K562 (cell line): ENCODE measurements around the gene CSF1. TPM values are rescaled to one million over a fixed set of nuclear protein-coding genes. Genes with fewer than 3 reads are reported as not detected.

ENCODE experiments used
- ARID1B ChIP-seq: fragments of 450-650 bp; IDR thresholded peaks from 2 replicates; pipeline ENCODE4 v1.6.1; 2016; ENCODE audit warnings: antibody characterized with exemption, mild to moderate bottlenecking, inconsistent platforms
- CCAR2 ChIP-seq: fragments of 200-400 bp; formaldehyde crosslinking; IDR thresholded peaks from 2 replicates; pipeline ENCODE4 v1.6.1; 2017; ENCODE audit warnings: mild to moderate bottlenecking, low read depth, low read length
- ELF1 ChIP-seq: fragments of 200-800 bp; sonication (Bioruptor generic); IDR thresholded peaks from 2 replicates; pipeline ENCODE4 v1.6.1; 2016; ENCODE audit warnings: missing genetic modification characterization, missing compliant biosample characterization
- EP300 ChIP-seq: IDR thresholded peaks from 2 replicates; pipeline ENCODE4 v1.6.1; 2012; ENCODE audit warnings: low read length, improper control_type of control experiment
- ETS1 ChIP-seq: conservative IDR thresholded peaks from 2 replicates; pipeline ENCODE4 v1.6.1; 2011; ENCODE audit warnings: low read depth, mild to moderate bottlenecking, low read length; ENCODE audit not compliant: control insufficient read depth
- HNRNPLL ChIP-seq: fragments of 200-400 bp; formaldehyde crosslinking; IDR thresholded peaks from 2 replicates; pipeline ENCODE4 v1.6.1; 2017; ENCODE audit warnings: low read length, low read depth, mild to moderate bottlenecking; ENCODE audit not compliant: poor library complexity, severe bottlenecking
- HSF4 ChIP-seq: fragments of 250-450 bp; sonication (Bioruptor Pico); IDR thresholded peaks from 2 replicates; pipeline ENCODE4 v2.1.2; 2022; ENCODE audit warnings: mild to moderate bottlenecking, moderate library complexity, borderline replicate concordance
- KAT8 ChIP-seq: fragments of 450-650 bp; IDR thresholded peaks from 2 replicates; pipeline ENCODE4 v1.6.1; 2016; ENCODE audit warnings: low read depth, mild to moderate bottlenecking
- SNIP1 ChIP-seq: fragments of 450-650 bp; IDR thresholded peaks from 2 replicates; pipeline ENCODE4 v1.7.1; 2017; ENCODE audit warnings: low read depth, mild to moderate bottlenecking
- WHSC1 ChIP-seq: IDR thresholded peaks from one replicate; pipeline ENCODE4 v1.6.1; 2012; ENCODE audit warnings: low read length, control low read depth, inconsistent platforms
- ZNF140 ChIP-seq: fragments of 250-450 bp; sonication (Bioruptor Pico); IDR thresholded peaks from 2 replicates; pipeline ENCODE4 v1.8.0; 2021; ENCODE audit warnings: moderate library complexity, mild to moderate bottlenecking, inconsistent platforms
- ZNF764 ChIP-seq: fragments of 250-450 bp; sonication (Bioruptor Pico); IDR thresholded peaks from 2 replicates; pipeline ENCODE4 v1.4.0; 2020; ENCODE audit warnings: low read depth, mild to moderate bottlenecking, moderate library complexity
- polyA plus RNA-seq, 8 experiments: library from polyadenylated mRNA; depleted of rRNA in 4 of 8; stranded (reverse) in 5 of 8; unstranded in 3 of 8; fragments of >200 nt; fragmentation: Nextera tagmentation in 2 of 8; fragmentation: Illumina TruSeq in 1 of 8; extraction: Ambion mirVana in 2 of 8; extraction: Trizol in 1 of 8; gene quantifications; 2 replicates each; pipeline versions ENCODE4 v1.2.1 to v1.2.3, GENCODE V29; 2011 to 2014; ENCODE audit warnings: inconsistent platforms in 1 of 8, missing spikeins in 1 of 8
- total RNA-seq, 7 experiments: library from RNA; depleted of rRNA in 6 of 7; stranded (reverse); fragments of >200 nt in 6 of 7; fragmentation: Illumina TruSeq in 2 of 7; extraction: Trizol in 2 of 7; gene quantifications; 2 replicates each; pipeline versions ENCODE4 v1.2.1 to v1.2.3, GENCODE V29; 2011 to 2021; ENCODE audit warnings: low replicate concordance in 1 of 7
- TF ChIP-seq, protein P1 (sequence below): fragments of 250-450 bp; sonication (Bioruptor Pico); IDR thresholded peaks from 2 replicates; pipeline ENCODE4 v1.6.1; 2021; ENCODE audit warnings: mild to moderate bottlenecking
- TF ChIP-seq, protein P2 (sequence below): sonication (generic); formaldehyde crosslinking; IDR thresholded peaks from 2 replicates; pipeline ENCODE4 v1.8.1; 2023; ENCODE audit warnings: mild to moderate bottlenecking, missing genetic modification reagents
- TF ChIP-seq, protein P3 (sequence below): sonication (generic); formaldehyde crosslinking; IDR thresholded peaks from 2 replicates; pipeline ENCODE4 v1.8.1; 2022; ENCODE audit warnings: missing genetic modification reagents
- TF ChIP-seq, protein P4 (sequence below): IDR thresholded peaks from 2 replicates; pipeline ENCODE4 v1.6.1; 2016; ENCODE audit warnings: missing genetic modification characterization, missing compliant biosample characterization
- TF ChIP-seq, protein P5 (sequence below): fragments of 450-650 bp; formaldehyde crosslinking; IDR thresholded peaks from 2 replicates; pipeline ENCODE4 v1.4.0; 2020; ENCODE audit warnings: mild to moderate bottlenecking, moderate library complexity

CSF1 gene
- total and polyA plus RNA-seq, 9 of the 15 experiments (the other 6 are each of a cell fraction or from before 2014, with no cell fraction given): 0.18 to 11.8 (median 2.8) TPM

GRCh38 chr1:109917768-109918606 lies 7.3 kb downstream of the CSF1 start (continued):
- no peak for TF ChIP-seq ETS1
- no peak for TF ChIP-seq ZNF764
- TF ChIP-seq, protein P1, sequence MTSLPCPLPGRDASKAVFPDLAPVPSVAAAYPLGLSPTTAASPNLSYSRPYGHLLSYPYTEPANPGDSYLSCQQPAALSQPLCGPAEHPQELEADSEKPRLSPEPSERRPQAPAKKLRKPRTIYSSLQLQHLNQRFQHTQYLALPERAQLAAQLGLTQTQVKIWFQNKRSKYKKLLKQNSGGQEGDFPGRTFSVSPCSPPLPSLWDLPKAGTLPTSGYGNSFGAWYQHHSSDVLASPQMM: no peak
- TF ChIP-seq, protein P2, sequence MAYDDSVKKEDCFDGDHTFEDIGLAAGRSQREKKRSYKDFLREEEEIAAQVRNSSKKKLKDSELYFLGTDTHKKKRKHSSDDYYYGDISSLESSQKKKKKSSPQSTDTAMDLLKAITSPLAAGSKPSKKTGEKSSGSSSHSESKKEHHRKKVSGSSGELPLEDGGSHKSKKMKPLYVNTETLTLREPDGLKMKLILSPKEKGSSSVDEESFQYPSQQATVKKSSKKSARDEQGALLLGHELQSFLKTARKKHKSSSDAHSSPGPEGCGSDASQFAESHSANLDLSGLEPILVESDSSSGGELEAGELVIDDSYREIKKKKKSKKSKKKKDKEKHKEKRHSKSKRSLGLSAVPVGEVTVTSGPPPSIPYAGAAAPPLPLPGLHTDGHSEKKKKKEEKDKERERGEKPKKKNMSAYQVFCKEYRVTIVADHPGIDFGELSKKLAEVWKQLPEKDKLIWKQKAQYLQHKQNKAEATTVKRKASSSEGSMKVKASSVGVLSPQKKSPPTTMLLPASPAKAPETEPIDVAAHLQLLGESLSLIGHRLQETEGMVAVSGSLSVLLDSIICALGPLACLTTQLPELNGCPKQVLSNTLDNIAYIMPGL: no peak
- TF ChIP-seq SNIP1: no peak
- no peak for TF ChIP-seq HNRNPLL
- no peak for TF ChIP-seq ZNF140 (CRISPR knock-in tag)
- no peak for TF ChIP-seq ELF1 (tag)
- TF ChIP-seq WHSC1: no peak
- TF ChIP-seq CCAR2: no peak
- TF ChIP-seq HSF4 (CRISPR knock-in tag): no peak
- TF ChIP-seq KAT8: no peak
- TF ChIP-seq ARID1B: peak; percentile 99
- TF ChIP-seq, protein P3, sequence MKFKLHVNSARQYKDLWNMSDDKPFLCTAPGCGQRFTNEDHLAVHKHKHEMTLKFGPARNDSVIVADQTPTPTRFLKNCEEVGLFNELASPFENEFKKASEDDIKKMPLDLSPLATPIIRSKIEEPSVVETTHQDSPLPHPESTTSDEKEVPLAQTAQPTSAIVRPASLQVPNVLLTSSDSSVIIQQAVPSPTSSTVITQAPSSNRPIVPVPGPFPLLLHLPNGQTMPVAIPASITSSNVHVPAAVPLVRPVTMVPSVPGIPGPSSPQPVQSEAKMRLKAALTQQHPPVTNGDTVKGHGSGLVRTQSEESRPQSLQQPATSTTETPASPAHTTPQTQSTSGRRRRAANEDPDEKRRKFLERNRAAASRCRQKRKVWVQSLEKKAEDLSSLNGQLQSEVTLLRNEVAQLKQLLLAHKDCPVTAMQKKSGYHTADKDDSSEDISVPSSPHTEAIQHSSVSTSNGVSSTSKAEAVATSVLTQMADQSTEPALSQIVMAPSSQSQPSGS: no peak
- TF ChIP-seq, protein P4, sequence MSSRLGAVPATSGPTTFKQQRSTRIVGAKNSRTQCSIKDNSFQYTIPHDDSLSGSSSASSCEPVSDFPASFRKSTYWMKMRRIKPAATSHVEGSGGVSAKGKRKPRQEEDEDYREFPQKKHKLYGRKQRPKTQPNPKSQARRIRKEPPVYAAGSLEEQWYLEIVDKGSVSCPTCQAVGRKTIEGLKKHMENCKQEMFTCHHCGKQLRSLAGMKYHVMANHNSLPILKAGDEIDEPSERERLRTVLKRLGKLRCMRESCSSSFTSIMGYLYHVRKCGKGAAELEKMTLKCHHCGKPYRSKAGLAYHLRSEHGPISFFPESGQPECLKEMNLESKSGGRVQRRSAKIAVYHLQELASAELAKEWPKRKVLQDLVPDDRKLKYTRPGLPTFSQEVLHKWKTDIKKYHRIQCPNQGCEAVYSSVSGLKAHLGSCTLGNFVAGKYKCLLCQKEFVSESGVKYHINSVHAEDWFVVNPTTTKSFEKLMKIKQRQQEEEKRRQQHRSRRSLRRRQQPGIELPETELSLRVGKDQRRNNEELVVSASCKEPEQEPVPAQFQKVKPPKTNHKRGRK: no peak
- TF ChIP-seq, protein P5, sequence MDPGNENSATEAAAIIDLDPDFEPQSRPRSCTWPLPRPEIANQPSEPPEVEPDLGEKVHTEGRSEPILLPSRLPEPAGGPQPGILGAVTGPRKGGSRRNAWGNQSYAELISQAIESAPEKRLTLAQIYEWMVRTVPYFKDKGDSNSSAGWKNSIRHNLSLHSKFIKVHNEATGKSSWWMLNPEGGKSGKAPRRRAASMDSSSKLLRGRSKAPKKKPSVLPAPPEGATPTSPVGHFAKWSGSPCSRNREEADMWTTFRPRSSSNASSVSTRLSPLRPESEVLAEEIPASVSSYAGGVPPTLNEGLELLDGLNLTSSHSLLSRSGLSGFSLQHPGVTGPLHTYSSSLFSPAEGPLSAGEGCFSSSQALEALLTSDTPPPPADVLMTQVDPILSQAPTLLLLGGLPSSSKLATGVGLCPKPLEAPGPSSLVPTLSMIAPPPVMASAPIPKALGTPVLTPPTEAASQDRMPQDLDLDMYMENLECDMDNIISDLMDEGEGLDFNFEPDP (CRISPR knock-in tag): no peak
- peak; percentile 97 for TF ChIP-seq EP300
